GM23338 (cell line): Measurements from ENCODE around the gene UNC5A.

ENCODE experiments used
- CREB1 ChIP-seq: fragments of 250-450 bp; sonication (Bioruptor Pico); IDR thresholded peaks from 2 replicates; pipeline ENCODE4 v1.5.0; 2020; ENCODE audit warnings: low read depth, mild to moderate bottlenecking, moderate library complexity
- EZH2 ChIP-seq: fragments of 200-600 bp; sonication (generic); IDR thresholded peaks from one replicate; pipeline ENCODE4 v1.8.0; 2017; ENCODE audit warnings: antibody characterized with exemption, mild to moderate bottlenecking, low read depth; ENCODE audit not compliant: unreplicated experiment
- EZH2phosphoT487 ChIP-seq: fragments of 200-600 bp; sonication (generic); IDR thresholded peaks from one replicate; pipeline ENCODE4 v1.8.1; 2018; ENCODE audit warnings: antibody characterized with exemption; ENCODE audit not compliant: unreplicated experiment
- JUNB ChIP-seq: IDR thresholded peaks from one replicate; pipeline ENCODE4 v1.6.1; 2016; ENCODE audit warnings: antibody characterized with exemption; ENCODE audit not compliant: unreplicated experiment
- NANOG ChIP-seq: IDR thresholded peaks from 2 replicates; pipeline ENCODE4 v1.6.1; 2016; ENCODE audit warnings: antibody characterized with exemption, borderline replicate concordance
- POLR2AphosphoS5 ChIP-seq: IDR thresholded peaks from 2 replicates; pipeline ENCODE4 v1.6.1; 2016; ENCODE audit warnings: antibody characterized with exemption, low read depth
- ZNF114 ChIP-seq: fragments of 250-450 bp; sonication (Bioruptor Pico); IDR thresholded peaks from 2 replicates; pipeline ENCODE4 v1.5.0; 2020; ENCODE audit warnings: mild to moderate bottlenecking, moderate library complexity
- ZNF331 ChIP-seq: fragments of 250-450 bp; sonication (Bioruptor Pico); IDR thresholded peaks from 2 replicates; pipeline ENCODE4 v1.5.0; 2020; ENCODE audit warnings: low read depth, mild to moderate bottlenecking, moderate library complexity
- TF ChIP-seq, protein P1 (sequence below), 2 experiments: fragments of 200-600 bp in 1 of 2; sonication (generic) in 1 of 2; conservative IDR thresholded peaks; 2 replicates each; pipeline versions ENCODE4 v1.5.1 to v1.6.1; 2016 to 2017; ENCODE audit warnings: antibody characterized with exemption in 2 of 2, low read depth in 2 of 2, mild to moderate bottlenecking in 2 of 2, moderate library complexity in 1 of 2
- TF ChIP-seq, protein P2 (sequence below): IDR thresholded peaks from one replicate; pipeline ENCODE4 v1.6.1; 2018; ENCODE audit warnings: antibody characterized with exemption; ENCODE audit not compliant: unreplicated experiment
- TF ChIP-seq, protein P3 (sequence below): fragments of 250-450 bp; sonication (Bioruptor Pico); IDR thresholded peaks from 2 replicates; pipeline ENCODE4 v1.5.0; 2020; ENCODE audit warnings: mild to moderate bottlenecking, moderate library complexity
- TF ChIP-seq, protein P4 (sequence below): IDR thresholded peaks from 2 replicates; pipeline ENCODE4 v1.6.1; 2016; ENCODE audit warnings: antibody characterized with exemption

DNA sequence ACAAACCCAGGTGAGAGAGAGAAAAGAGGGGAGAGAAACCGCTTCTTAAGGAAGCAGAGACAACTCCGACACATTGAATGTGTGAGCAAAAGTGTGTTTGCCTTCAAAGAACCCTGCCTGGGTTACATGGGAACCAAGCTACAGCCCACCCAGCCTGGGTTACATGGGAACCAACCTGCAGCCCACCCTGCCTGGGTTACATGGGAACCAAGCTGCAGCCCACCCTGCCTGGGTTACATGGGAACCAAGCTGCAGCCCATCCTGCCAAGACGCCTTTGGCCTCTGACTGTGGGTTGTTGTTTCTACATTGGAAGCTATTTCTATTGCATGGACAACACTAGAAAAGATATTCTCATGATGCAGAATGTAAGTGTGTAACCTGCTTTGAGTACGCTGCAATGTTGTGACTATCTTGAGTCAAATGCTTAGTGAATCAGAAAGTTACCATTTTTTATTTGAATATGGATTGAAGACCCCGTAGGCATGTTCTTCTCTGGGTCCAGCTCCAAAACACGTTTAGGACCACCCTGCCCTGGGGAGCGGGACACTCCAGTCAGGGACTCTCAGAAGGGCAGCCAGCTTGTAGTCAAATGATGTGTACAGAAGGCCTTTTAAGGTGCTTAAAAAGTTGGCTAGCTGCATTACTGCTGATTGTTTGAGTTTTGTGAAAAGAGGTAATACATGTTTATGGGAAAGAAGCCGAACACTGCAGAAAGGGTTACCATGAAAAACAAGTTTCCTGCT lies 39.1 kb upstream of the UNC5A start:
- TF ChIP-seq, protein P1, sequence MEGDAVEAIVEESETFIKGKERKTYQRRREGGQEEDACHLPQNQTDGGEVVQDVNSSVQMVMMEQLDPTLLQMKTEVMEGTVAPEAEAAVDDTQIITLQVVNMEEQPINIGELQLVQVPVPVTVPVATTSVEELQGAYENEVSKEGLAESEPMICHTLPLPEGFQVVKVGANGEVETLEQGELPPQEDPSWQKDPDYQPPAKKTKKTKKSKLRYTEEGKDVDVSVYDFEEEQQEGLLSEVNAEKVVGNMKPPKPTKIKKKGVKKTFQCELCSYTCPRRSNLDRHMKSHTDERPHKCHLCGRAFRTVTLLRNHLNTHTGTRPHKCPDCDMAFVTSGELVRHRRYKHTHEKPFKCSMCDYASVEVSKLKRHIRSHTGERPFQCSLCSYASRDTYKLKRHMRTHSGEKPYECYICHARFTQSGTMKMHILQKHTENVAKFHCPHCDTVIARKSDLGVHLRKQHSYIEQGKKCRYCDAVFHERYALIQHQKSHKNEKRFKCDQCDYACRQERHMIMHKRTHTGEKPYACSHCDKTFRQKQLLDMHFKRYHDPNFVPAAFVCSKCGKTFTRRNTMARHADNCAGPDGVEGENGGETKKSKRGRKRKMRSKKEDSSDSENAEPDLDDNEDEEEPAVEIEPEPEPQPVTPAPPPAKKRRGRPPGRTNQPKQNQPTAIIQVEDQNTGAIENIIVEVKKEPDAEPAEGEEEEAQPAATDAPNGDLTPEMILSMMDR (conservative IDR thresholded peaks at IDR 0.05; ENCODE audit: low read depth in 2 of 2): no peak
- TF ChIP-seq EZH2 (no peak), POLR2AphosphoS5 (no peak), EZH2phosphoT487 (no peak), NANOG (no peak), CREB1 (CRISPR knock-in tag) (no peak), ZNF331 (no peak), ZNF114 (CRISPR knock-in tag) (no peak), JUNB (no peak)
- TF ChIP-seq, protein P2, sequence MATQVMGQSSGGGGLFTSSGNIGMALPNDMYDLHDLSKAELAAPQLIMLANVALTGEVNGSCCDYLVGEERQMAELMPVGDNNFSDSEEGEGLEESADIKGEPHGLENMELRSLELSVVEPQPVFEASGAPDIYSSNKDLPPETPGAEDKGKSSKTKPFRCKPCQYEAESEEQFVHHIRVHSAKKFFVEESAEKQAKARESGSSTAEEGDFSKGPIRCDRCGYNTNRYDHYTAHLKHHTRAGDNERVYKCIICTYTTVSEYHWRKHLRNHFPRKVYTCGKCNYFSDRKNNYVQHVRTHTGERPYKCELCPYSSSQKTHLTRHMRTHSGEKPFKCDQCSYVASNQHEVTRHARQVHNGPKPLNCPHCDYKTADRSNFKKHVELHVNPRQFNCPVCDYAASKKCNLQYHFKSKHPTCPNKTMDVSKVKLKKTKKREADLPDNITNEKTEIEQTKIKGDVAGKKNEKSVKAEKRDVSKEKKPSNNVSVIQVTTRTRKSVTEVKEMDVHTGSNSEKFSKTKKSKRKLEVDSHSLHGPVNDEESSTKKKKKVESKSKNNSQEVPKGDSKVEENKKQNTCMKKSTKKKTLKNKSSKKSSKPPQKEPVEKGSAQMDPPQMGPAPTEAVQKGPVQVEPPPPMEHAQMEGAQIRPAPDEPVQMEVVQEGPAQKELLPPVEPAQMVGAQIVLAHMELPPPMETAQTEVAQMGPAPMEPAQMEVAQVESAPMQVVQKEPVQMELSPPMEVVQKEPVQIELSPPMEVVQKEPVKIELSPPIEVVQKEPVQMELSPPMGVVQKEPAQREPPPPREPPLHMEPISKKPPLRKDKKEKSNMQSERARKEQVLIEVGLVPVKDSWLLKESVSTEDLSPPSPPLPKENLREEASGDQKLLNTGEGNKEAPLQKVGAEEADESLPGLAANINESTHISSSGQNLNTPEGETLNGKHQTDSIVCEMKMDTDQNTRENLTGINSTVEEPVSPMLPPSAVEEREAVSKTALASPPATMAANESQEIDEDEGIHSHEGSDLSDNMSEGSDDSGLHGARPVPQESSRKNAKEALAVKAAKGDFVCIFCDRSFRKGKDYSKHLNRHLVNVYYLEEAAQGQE: no peak
- TF ChIP-seq, protein P3, sequence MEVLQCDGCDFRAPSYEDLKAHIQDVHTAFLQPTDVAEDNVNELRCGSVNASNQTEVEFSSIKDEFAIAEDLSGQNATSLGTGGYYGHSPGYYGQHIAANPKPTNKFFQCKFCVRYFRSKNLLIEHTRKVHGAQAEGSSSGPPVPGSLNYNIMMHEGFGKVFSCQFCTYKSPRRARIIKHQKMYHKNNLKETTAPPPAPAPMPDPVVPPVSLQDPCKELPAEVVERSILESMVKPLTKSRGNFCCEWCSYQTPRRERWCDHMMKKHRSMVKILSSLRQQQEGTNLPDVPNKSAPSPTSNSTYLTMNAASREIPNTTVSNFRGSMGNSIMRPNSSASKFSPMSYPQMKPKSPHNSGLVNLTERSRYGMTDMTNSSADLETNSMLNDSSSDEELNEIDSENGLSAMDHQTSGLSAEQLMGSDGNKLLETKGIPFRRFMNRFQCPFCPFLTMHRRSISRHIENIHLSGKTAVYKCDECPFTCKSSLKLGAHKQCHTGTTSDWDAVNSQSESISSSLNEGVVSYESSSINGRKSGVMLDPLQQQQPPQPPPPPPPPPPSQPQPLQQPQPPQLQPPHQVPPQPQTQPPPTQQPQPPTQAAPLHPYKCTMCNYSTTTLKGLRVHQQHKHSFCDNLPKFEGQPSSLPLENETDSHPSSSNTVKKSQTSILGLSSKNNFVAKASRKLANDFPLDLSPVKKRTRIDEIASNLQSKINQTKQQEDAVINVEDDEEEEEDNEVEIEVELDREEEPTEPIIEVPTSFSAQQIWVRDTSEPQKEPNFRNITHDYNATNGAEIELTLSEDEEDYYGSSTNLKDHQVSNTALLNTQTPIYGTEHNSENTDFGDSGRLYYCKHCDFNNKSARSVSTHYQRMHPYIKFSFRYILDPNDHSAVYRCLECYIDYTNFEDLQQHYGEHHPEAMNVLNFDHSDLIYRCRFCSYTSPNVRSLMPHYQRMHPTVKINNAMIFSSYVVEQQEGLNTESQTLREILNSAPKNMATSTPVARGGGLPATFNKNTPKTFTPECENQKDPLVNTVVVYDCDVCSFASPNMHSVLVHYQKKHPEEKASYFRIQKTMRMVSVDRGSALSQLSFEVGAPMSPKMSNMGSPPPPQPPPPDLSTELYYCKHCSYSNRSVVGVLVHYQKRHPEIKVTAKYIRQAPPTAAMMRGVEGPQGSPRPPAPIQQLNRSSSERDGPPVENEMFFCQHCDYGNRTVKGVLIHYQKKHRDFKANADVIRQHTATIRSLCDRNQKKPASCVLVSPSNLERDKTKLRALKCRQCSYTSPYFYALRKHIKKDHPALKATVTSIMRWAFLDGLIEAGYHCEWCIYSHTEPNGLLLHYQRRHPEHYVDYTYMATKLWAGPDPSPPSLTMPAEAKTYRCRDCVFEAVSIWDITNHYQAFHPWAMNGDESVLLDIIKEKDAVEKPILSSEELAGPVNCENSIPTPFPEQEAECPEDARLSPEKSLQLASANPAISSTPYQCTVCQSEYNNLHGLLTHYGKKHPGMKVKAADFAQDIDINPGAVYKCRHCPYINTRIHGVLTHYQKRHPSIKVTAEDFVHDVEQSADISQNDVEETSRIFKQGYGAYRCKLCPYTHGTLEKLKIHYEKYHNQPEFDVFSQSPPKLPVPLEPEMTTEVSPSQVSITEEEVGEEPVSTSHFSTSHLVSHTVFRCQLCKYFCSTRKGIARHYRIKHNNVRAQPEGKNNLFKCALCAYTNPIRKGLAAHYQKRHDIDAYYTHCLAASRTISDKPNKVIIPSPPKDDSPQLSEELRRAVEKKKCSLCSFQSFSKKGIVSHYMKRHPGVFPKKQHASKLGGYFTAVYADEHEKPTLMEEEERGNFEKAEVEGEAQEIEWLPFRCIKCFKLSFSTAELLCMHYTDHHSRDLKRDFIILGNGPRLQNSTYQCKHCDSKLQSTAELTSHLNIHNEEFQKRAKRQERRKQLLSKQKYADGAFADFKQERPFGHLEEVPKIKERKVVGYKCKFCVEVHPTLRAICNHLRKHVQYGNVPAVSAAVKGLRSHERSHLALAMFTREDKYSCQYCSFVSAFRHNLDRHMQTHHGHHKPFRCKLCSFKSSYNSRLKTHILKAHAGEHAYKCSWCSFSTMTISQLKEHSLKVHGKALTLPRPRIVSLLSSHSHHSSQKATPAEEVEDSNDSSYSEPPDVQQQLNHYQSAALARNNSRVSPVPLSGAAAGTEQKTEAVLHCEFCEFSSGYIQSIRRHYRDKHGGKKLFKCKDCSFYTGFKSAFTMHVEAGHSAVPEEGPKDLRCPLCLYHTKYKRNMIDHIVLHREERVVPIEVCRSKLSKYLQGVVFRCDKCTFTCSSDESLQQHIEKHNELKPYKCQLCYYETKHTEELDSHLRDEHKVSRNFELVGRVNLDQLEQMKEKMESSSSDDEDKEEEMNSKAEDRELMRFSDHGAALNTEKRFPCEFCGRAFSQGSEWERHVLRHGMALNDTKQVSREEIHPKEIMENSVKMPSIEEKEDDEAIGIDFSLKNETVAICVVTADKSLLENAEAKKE: no peak
- TF ChIP-seq, protein P4, sequence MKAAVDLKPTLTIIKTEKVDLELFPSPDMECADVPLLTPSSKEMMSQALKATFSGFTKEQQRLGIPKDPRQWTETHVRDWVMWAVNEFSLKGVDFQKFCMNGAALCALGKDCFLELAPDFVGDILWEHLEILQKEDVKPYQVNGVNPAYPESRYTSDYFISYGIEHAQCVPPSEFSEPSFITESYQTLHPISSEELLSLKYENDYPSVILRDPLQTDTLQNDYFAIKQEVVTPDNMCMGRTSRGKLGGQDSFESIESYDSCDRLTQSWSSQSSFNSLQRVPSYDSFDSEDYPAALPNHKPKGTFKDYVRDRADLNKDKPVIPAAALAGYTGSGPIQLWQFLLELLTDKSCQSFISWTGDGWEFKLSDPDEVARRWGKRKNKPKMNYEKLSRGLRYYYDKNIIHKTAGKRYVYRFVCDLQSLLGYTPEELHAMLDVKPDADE: no peak
